H1 (cell line): ENCODE measurements around the gene WIPF3. TPM values are rescaled to one million over a fixed set of nuclear protein-coding genes. Genes with fewer than 3 reads are reported as not detected.

Source experiments
- CTCF ChIA-PET: fragments of 300-600 bp; sonication (Branson Sonifier 250); formaldehyde crosslinking; loops from one replicate; lab custom pipeline; 2021; ENCODE audit not compliant: partially characterized antibody; lab: Charles Lee
- POLR2A ChIA-PET: fragments of 300-600 bp; sonication (Branson Sonifier 250); formaldehyde crosslinking; loops from one replicate; lab custom pipeline; 2021; ENCODE audit warnings: inconsistent platforms; ENCODE audit not compliant: partially characterized antibody; lab: Charles Lee
- DNase-seq, 2 experiments: peaks; one replicate each; pipeline versions ENCODE4 v3.0.0 to v3.0.0-alpha.2; 2010 to 2022; ENCODE audit warnings: low spot score in 2 of 2, low read depth in 1 of 2, mixed read lengths in 1 of 2
- FAIRE-seq: peaks from 2 replicates; lab custom pipeline; 2011; peaks lifted over from hg19 to GRCh38; lab: Jason Lieb, UNC
- H2AFZ ChIP-seq: 2 replicates; pipeline ENCODE4 v1.8.1; 2012; ENCODE audit warnings: low read length, inconsistent platforms
- H2AK5ac ChIP-seq: 2 replicates; pipeline ENCODE4 v1.6.1; 2013; ENCODE audit warnings: low read depth, low read length
- H2BK120ac ChIP-seq: replicated peaks from 2 replicates; pipeline ENCODE3; 2013; ENCODE audit warnings: low read depth, low read length, inconsistent platforms
- H2BK12ac ChIP-seq: 2 replicates; pipeline ENCODE4 v1.6.1; 2013; ENCODE audit warnings: low read depth, low read length
- H2BK15ac ChIP-seq: 2 replicates; pipeline ENCODE4 v1.6.1; 2013; ENCODE audit warnings: low read length
- H2BK20ac ChIP-seq: 2 replicates; pipeline ENCODE4 v1.6.1; 2013; ENCODE audit warnings: low read length
- H2BK5ac ChIP-seq: 2 replicates; pipeline ENCODE4 v1.6.1; 2013; ENCODE audit warnings: low read depth, low read length
- H3K14ac ChIP-seq: 2 replicates; pipeline ENCODE4 v1.6.1; 2013; ENCODE audit warnings: inconsistent platforms; ENCODE audit not compliant: insufficient read length
- H3K18ac ChIP-seq: 2 replicates; pipeline ENCODE4 v1.6.1; 2013; ENCODE audit warnings: low read length; ENCODE audit errors: extremely low read depth
- H3K23ac ChIP-seq: 2 replicates; pipeline ENCODE4 v1.6.1; 2013; ENCODE audit warnings: inconsistent platforms; ENCODE audit not compliant: insufficient read length
- H3K23me2 ChIP-seq: 2 replicates; pipeline ENCODE4 v1.6.1; 2013; ENCODE audit warnings: low read depth, low read length
- H3K27ac ChIP-seq: 2 replicates; pipeline ENCODE4 v1.6.1; 2011; ENCODE audit warnings: low read depth, low read length, inconsistent platforms
- H3K27me3 ChIP-seq, 4 experiments: replicated peaks in 1 of 4; 1 replicate in 1 of 4; 2 replicates in 3 of 4; pipeline versions ENCODE4 v1.6.1 to v1.8.1; 2011 to 2013; ENCODE audit warnings: low read length in 3 of 4, mild to moderate bottlenecking in 3 of 4, inconsistent platforms in 2 of 4, mixed read lengths in 2 of 4, moderate library complexity in 1 of 4; ENCODE audit not compliant: control insufficient read depth in 3 of 4, insufficient read depth in 3 of 4; ENCODE audit errors: extremely low read depth in 1 of 4
- H3K36me3 ChIP-seq, 4 experiments: 2 replicates each; pipeline versions ENCODE4 v1.6.1 to v1.8.1; 2011 to 2013; ENCODE audit warnings: mild to moderate bottlenecking in 4 of 4, low read length in 3 of 4, moderate library complexity in 2 of 4, control low read depth in 1 of 4, inconsistent platforms in 1 of 4; ENCODE audit not compliant: insufficient read depth in 4 of 4, control insufficient read depth in 2 of 4
- H3K4ac ChIP-seq: replicated peaks from 2 replicates; pipeline ENCODE3; 2013; ENCODE audit warnings: low read length, low read depth, mixed read lengths, inconsistent platforms; ENCODE audit not compliant: insufficient read length
- H3K4me1 ChIP-seq, 4 experiments: replicated peaks in 1 of 4; 1 replicate in 1 of 4; 2 replicates in 3 of 4; pipeline versions ENCODE4 v1.6.1 to v1.8.1; 2011 to 2013; ENCODE audit warnings: low read length in 3 of 4, inconsistent platforms in 2 of 4, mixed read lengths in 1 of 4; ENCODE audit not compliant: insufficient read depth in 4 of 4, control insufficient read depth in 3 of 4
- H3K4me2 ChIP-seq, 2 experiments: 2 replicates each; pipeline versions ENCODE4 v1.6.1 to v1.8.1; 2011 to 2013; ENCODE audit warnings: low read depth in 2 of 2, low read length in 2 of 2, control low read depth in 1 of 2, inconsistent platforms in 1 of 2, mild to moderate bottlenecking in 1 of 2; ENCODE audit not compliant: insufficient read depth in 1 of 2
- H3K4me3 ChIP-seq, 4 experiments: fragments of 200-600, 300-600 bp in 1 of 4; sonication (generic), shearing (Covaris generic), sonication (Bioruptor Twin) in 1 of 4; 2 replicates each; pipeline versions ENCODE4 v1.5.1 to v1.8.1; 2011 to 2016; ENCODE audit warnings: low read length in 4 of 4, low read depth in 3 of 4, control low read depth in 2 of 4, inconsistent platforms in 2 of 4, mild to moderate bottlenecking in 2 of 4, mixed read lengths in 1 of 4, moderate library complexity in 1 of 4; ENCODE audit not compliant: insufficient read depth in 2 of 4; ENCODE audit errors: extremely low read depth in 1 of 4
- H3K56ac ChIP-seq: replicated peaks from 2 replicates; pipeline ENCODE3; 2013; ENCODE audit warnings: low read depth, mild to moderate bottlenecking, mixed read lengths, low read length, inconsistent platforms; ENCODE audit not compliant: insufficient read length
- H3K79me1 ChIP-seq: 2 replicates; pipeline ENCODE4 v1.6.1; 2013; ENCODE audit warnings: low read depth, low read length, control low read depth
- H3K79me2 ChIP-seq, 2 experiments: 2 replicates each; pipeline versions ENCODE4 v1.6.1 to v1.8.1; 2012 to 2013; ENCODE audit warnings: low read length in 2 of 2, mild to moderate bottlenecking in 2 of 2, inconsistent platforms in 1 of 2; ENCODE audit not compliant: insufficient read depth in 2 of 2, control insufficient read depth in 1 of 2
- H3K9ac ChIP-seq, 4 experiments: replicated peaks in 1 of 4; 1 replicate in 1 of 4; 2 replicates in 3 of 4; pipeline versions ENCODE4 v1.6.1 to v1.8.1; 2011 to 2013; ENCODE audit warnings: low read depth in 3 of 4, low read length in 3 of 4, control low read depth in 2 of 4, mild to moderate bottlenecking in 2 of 4, moderate library complexity in 2 of 4, inconsistent platforms in 1 of 4; ENCODE audit errors: extremely low read depth in 1 of 4
- H3K9me3 ChIP-seq, 2 experiments: 2 replicates each; pipeline versions ENCODE4 v1.6.1 to v1.8.1; 2012 to 2013; ENCODE audit warnings: mild to moderate bottlenecking in 2 of 2, moderate library complexity in 2 of 2, control low read depth in 1 of 2, inconsistent platforms in 1 of 2, low read depth in 1 of 2, low read length in 1 of 2, mixed read lengths in 1 of 2; ENCODE audit not compliant: insufficient read depth in 2 of 2
- H4K20me1 ChIP-seq, 2 experiments: replicated peaks in 1 of 2; 2 replicates each; pipeline versions ENCODE3 to v1.8.1; 2011 to 2013; ENCODE audit warnings: inconsistent platforms in 2 of 2, low read length in 2 of 2, mild to moderate bottlenecking in 1 of 2; ENCODE audit not compliant: insufficient read depth in 2 of 2, control insufficient read depth in 1 of 2
- H4K5ac ChIP-seq: 2 replicates; pipeline ENCODE4 v1.6.1; 2013; ENCODE audit warnings: low read length, low read depth, mixed read lengths, inconsistent platforms; ENCODE audit not compliant: insufficient read length
- H4K8ac ChIP-seq: 2 replicates; pipeline ENCODE4 v1.8.0; 2013; ENCODE audit warnings: mild to moderate bottlenecking, moderate library complexity, low read length, inconsistent platforms; ENCODE audit not compliant: insufficient read depth; ENCODE audit errors: extremely low read depth
- H4K91ac ChIP-seq: replicated peaks from 2 replicates; pipeline ENCODE3; 2013; ENCODE audit warnings: low read length, mixed read lengths, inconsistent platforms; ENCODE audit not compliant: insufficient read length
- CHD1 ChIP-seq: IDR thresholded peaks from 2 replicates; pipeline ENCODE4 v1.6.1; 2012; ENCODE audit warnings: low read depth, low read length, improper control_type of control experiment
- CTBP2 ChIP-seq: IDR thresholded peaks from 2 replicates; pipeline ENCODE4 v1.7.0; 2011; ENCODE audit warnings: borderline replicate concordance, mild to moderate bottlenecking, moderate library complexity, mixed read lengths, low read length; ENCODE audit not compliant: insufficient read depth, insufficient read length
- E2F6 ChIP-seq: IDR thresholded peaks from 2 replicates; pipeline ENCODE4 v1.6.1; 2012; ENCODE audit warnings: inconsistent platforms
- HDAC2 ChIP-seq, 2 experiments: fragments of 300-600 bp in 1 of 2; sonication (generic) in 1 of 2; IDR thresholded peaks; 2 replicates each; pipeline ENCODE4 v1.6.1; 2011 to 2012; ENCODE audit warnings: low read depth in 2 of 2, low read length in 2 of 2, mild to moderate bottlenecking in 2 of 2, moderate library complexity in 2 of 2, borderline replicate concordance in 1 of 2, inconsistent platforms in 1 of 2
- HDAC6 ChIP-seq: IDR thresholded peaks from one replicate; pipeline ENCODE4 v1.7.1; 2012; ENCODE audit warnings: low read depth, mild to moderate bottlenecking, inconsistent platforms, low read length, moderate library complexity
- JUND ChIP-seq: IDR thresholded peaks from 2 replicates; pipeline ENCODE4 v1.6.1; 2011; ENCODE audit warnings: mild to moderate bottlenecking, improper control_type of control experiment, low read length
- POU5F1 ChIP-seq: IDR thresholded peaks from 2 replicates; pipeline ENCODE4 v1.6.1; 2011; ENCODE audit warnings: low read depth, mild to moderate bottlenecking, low read length, moderate library complexity
- SAP30 ChIP-seq: fragments of 300-600 bp; sonication (generic); IDR thresholded peaks from 2 replicates; pipeline ENCODE4 v1.7.1; 2012; ENCODE audit warnings: low read length, moderate library complexity, mild to moderate bottlenecking, inconsistent platforms; ENCODE audit not compliant: insufficient read depth, insufficient replicate concordance
- SP1 ChIP-seq: IDR thresholded peaks from 2 replicates; pipeline ENCODE4 v1.6.1; 2011; ENCODE audit warnings: low read depth, low read length
- TAF1 ChIP-seq: IDR thresholded peaks from 2 replicates; pipeline ENCODE4 v1.6.1; 2011; ENCODE audit warnings: mild to moderate bottlenecking, low read depth, low read length
- TCF12 ChIP-seq: IDR thresholded peaks from 2 replicates; pipeline ENCODE4 v1.6.1; 2011; ENCODE audit warnings: low read depth, mild to moderate bottlenecking, low read length
- TEAD4 ChIP-seq: IDR thresholded peaks from 2 replicates; pipeline ENCODE4 v1.6.1; 2012; ENCODE audit warnings: low read depth, low read length, inconsistent platforms, mixed read lengths
- ZNF274 ChIP-seq: IDR thresholded peaks from 2 replicates; pipeline ENCODE4 v1.7.0; 2012; ENCODE audit warnings: low read length, borderline replicate concordance; ENCODE audit errors: extremely low read depth
- WGBS, 2 experiments: shearing (Covaris generic) in 1 of 2; methylation state at CpG; one replicate each; pipeline versions ENCODE4 v1.1.6 to v1.1.7; 2013 to 2015; ENCODE audit warnings: low lambda C conversion rate in 2 of 2, mixed read lengths in 2 of 2, inconsistent platforms in 1 of 2, low coverage in 1 of 2, missing lambda C conversion rate in 1 of 2; ENCODE audit not compliant: insufficient replicate concordance in 2 of 2, insufficient coverage in 1 of 2, insufficient read length in 1 of 2; ENCODE audit errors: extremely low coverage in 1 of 2, missing lambda C conversion rate in 1 of 2; 5-methylcytosine and 5-hydroxymethylcytosine counted together
- polyA plus RNA-seq, 7 experiments: library from polyadenylated mRNA; depleted of rRNA in 3 of 7; stranded (reverse) in 5 of 7; unstranded in 2 of 7; fragments of >200 nt in 5 of 7; fragments of 200-250 nt in 2 of 7; gene quantifications; 1 replicate in 5 of 7; 2 replicates in 1 of 7; 4 replicates in 1 of 7; pipeline versions ENCODE4 v1.2.1 to v1.2.3, GENCODE V29; 2011 to 2013; ENCODE audit warnings: missing spikeins in 2 of 7, mixed read lengths in 2 of 7
- total RNA-seq: library from RNA; stranded (reverse); fragmentation: NEBNext Ultra II Directional; extraction: Animal tissue kit (Norgen Biotek cat#: 25700); gene quantifications from 2 replicates; pipeline ENCODE4 v1.2.1, GENCODE V29; 2021

WIPF3 gene
- total and polyA plus RNA-seq, 2 of the 8 experiments (the other 6 are each of a cell fraction or from before 2014, with no cell fraction given): 5.0 to 12.1 TPM

- Histone ChIP-seq H4K5ac (no peak overlapping the region), H3K4me1 (no peaks in the 10 kb centered on the region), H3K23ac (no peak overlapping the region), H3K56ac (no peak overlapping the region), H2BK12ac (no peak overlapping the region), H3K23me2 (no peaks in the 10 kb centered on the region), H2BK120ac (no peak overlapping the region), H3K4me2 (no peak overlapping the region), H3K36me3 (no peaks in the 10 kb centered on the region), H3K9me3 (no peaks in the 10 kb centered on the region), H3K14ac (no peak overlapping the region), H2BK20ac (no peak overlapping the region), H3K4me3 (no peak overlapping the region), H3K9ac (no peak overlapping the region), H2AK5ac (no peak overlapping the region), H4K8ac (no peak overlapping the region), H3K4ac (no peak overlapping the region), H4K20me1 (no peaks in the 10 kb centered on the region), H3K79me2 (no peaks in the 10 kb centered on the region), H2BK15ac (no peak overlapping the region), H4K91ac (no peak overlapping the region), H3K27me3 (no peaks in the 10 kb centered on the region), H3K18ac (no peak overlapping the region), H3K79me1 (no peaks in the 10 kb centered on the region), H2AFZ (no peak overlapping the region), H2BK5ac (no peak overlapping the region), H3K27ac (no peak overlapping the region)
- no peak for TF ChIP-seq POU5F1
- TF ChIP-seq HDAC6: no peak
- TF ChIP-seq ZNF274: no peak
- no peak for TF ChIP-seq TAF1
- TF ChIP-seq TEAD4: no peak
- TF ChIP-seq TCF12: no peak
- no peak for TF ChIP-seq SP1
- no peak for TF ChIP-seq CTBP2
- TF ChIP-seq JUND: no peak
- no peak for TF ChIP-seq CHD1
- no peak for TF ChIP-seq HDAC2 (IDR thresholded peaks at IDR 0.05; ENCODE audit: borderline replicate concordance in 1 of 2, low read depth in 2 of 2, low read length in 2 of 2)
- no peak for TF ChIP-seq SAP30
- TF ChIP-seq E2F6: no peak
- CTCF ChIA-PET: interaction anchor here (0.7 to 1.0 kb wide), 3 partner anchors 18 to 137 kb away, joined by 3 read pairs; no protein-coding TSS in a partner anchor
- POLR2A ChIA-PET: no interaction called here
- no peak for DNase-seq
- no peak for FAIRE-seq
- 90% methylated on average over 2 of the region's 2 CpGs; no CpG with 5 or more reads in 1 of the 2 experiments for WGBS, 2 experiments
These were observed 22.6 kb upstream of the WIPF3 start for GRCh38 chr7:29783671-29784070.
